Hepatocyte (in vitro differentiated cells): ENCODE data around the gene AURKAIP1. TPM values are rescaled to one million over a fixed set of nuclear protein-coding genes. Genes with fewer than 3 reads are reported as not detected.

Source experiments
- DNase-seq: peaks from one replicate; pipeline ENCODE4 v3.0.0-alpha.2; 2016; ENCODE audit warnings: low spot score
- H2AFZ ChIP-seq: fragments of 200-600 bp; sonication (generic); 2 replicates; pipeline ENCODE4 v1.6.0; 2016; ENCODE audit warnings: antibody characterized with exemption, mild to moderate bottlenecking
- H3K27ac ChIP-seq: fragments of 200-600 bp; sonication (generic); 2 replicates; pipeline ENCODE4 v1.5.1; 2016; ENCODE audit warnings: mild to moderate bottlenecking
- H3K27me3 ChIP-seq: fragments of 200-600 bp; sonication (generic); 2 replicates; pipeline ENCODE4 v1.6.1; 2016
- H3K36me3 ChIP-seq: fragments of 200-600 bp; sonication (generic); replicated peaks from 2 replicates; pipeline ENCODE4 v1.5.1; 2016; ENCODE audit warnings: low read depth; ENCODE audit not compliant: insufficient read depth
- H3K4me1 ChIP-seq: fragments of 200-600 bp; sonication (generic); 2 replicates; pipeline ENCODE4 v1.5.1; 2016; ENCODE audit warnings: mild to moderate bottlenecking, moderate library complexity; ENCODE audit not compliant: insufficient read depth
- H3K4me2 ChIP-seq: fragments of 200-600 bp; sonication (generic); 2 replicates; pipeline ENCODE4 v1.6.0; 2016
- H3K4me3 ChIP-seq: fragments of 200-600 bp; sonication (generic); 2 replicates; pipeline ENCODE4 v1.5.1; 2016; ENCODE audit warnings: mild to moderate bottlenecking
- H3K79me2 ChIP-seq: fragments of 200-600 bp; sonication (generic); 2 replicates; pipeline ENCODE4 v1.6.0; 2017; ENCODE audit warnings: mild to moderate bottlenecking
- H3K9me2 ChIP-seq: fragments of 200-600 bp; sonication (generic); replicated peaks from 2 replicates; pipeline ENCODE4 v1.6.0; 2017; ENCODE audit warnings: mild to moderate bottlenecking; ENCODE audit not compliant: insufficient read depth
- H3K9me3 ChIP-seq: fragments of 200-600 bp; sonication (generic); 2 replicates; pipeline ENCODE4 v1.5.1; 2016; ENCODE audit warnings: low read depth, mild to moderate bottlenecking
- H4K20me1 ChIP-seq: fragments of 200-600 bp; sonication (generic); 2 replicates; pipeline ENCODE4 v1.6.0; 2016; ENCODE audit warnings: mild to moderate bottlenecking; ENCODE audit not compliant: insufficient read depth, poor library complexity, severe bottlenecking
- EZH2 ChIP-seq: fragments of 200-600 bp; sonication (generic); IDR thresholded peaks from 2 replicates; pipeline ENCODE4 v1.6.1; 2016; ENCODE audit warnings: antibody characterized with exemption, mild to moderate bottlenecking, borderline replicate concordance
- EZH2phosphoT487 ChIP-seq: fragments of 200-600 bp; sonication (generic); IDR thresholded peaks from one replicate; pipeline ENCODE4 v1.6.1; 2018; ENCODE audit warnings: antibody characterized with exemption, mild to moderate bottlenecking, low read depth, moderate library complexity; ENCODE audit not compliant: unreplicated experiment, severe bottlenecking
- WGBS: methylation state at CpG from one replicate; pipeline ENCODE4 v1.1.6; 2016; ENCODE audit warnings: low lambda C conversion rate; ENCODE audit errors: missing lambda C conversion rate; 5-methylcytosine and 5-hydroxymethylcytosine counted together
- polyA plus RNA-seq: library from polyadenylated mRNA; unstranded; fragments of >200 nt; fragmentation: Nextera tagmentation; extraction: Ambion mirVana; gene quantifications from 2 replicates; pipeline ENCODE4 v1.2.1, GENCODE V29; 2016
- total RNA-seq: library from RNA; depleted of rRNA; stranded (reverse); fragments of >200 nt; gene quantifications from 2 replicates; pipeline ENCODE4 v1.2.3, GENCODE V29; 2014
- TF ChIP-seq, protein P1 (sequence below): fragments of 200-600 bp; sonication (generic); IDR thresholded peaks from 2 replicates; pipeline ENCODE4 v1.5.1; 2016; ENCODE audit warnings: antibody characterized with exemption, mild to moderate bottlenecking; ENCODE audit not compliant: poor library complexity

AURKAIP1 gene
- total and polyA plus RNA-seq, 2 experiments from 2014 or later = 92.9 to 238 TPM

DNA sequence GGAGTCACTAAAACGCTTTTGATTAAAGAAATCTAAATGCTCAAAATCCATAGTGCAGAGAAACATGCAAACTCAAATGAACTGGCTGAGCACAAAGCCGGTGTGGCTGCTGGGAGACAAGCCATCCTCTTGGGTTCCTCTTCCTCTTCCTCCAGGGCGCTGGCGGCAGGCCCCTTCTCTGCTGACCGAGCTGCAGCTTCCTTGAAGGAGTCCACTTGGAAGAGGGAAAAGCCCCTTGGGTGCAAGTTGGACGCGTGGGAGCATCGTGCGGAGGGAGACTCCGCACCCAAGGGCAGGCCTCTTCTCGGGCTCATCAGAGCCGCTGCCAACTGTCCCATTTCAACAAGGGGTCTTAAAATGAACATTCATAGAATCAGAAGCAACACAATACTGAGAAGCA, 16.2 kb upstream of the AURKAIP1 start:
- no peak overlapping the region for H3K27ac ChIP-seq
- H3K27me3 ChIP-seq = no peaks in the 10 kb centered on the region
- H3K4me2 ChIP-seq = no peak overlapping the region
- H3K79me2 ChIP-seq = peaks cover 48% of the 10 kb centered on the region
- peaks cover 8% of the 10 kb centered on the region for H4K20me1 ChIP-seq
- H3K9me2 ChIP-seq = no peaks in the 10 kb centered on the region
- 98% methylated on average over 12 of the region's 12 CpGs for WGBS
- no peak for TF ChIP-seq EZH2
- TF ChIP-seq, protein P1, sequence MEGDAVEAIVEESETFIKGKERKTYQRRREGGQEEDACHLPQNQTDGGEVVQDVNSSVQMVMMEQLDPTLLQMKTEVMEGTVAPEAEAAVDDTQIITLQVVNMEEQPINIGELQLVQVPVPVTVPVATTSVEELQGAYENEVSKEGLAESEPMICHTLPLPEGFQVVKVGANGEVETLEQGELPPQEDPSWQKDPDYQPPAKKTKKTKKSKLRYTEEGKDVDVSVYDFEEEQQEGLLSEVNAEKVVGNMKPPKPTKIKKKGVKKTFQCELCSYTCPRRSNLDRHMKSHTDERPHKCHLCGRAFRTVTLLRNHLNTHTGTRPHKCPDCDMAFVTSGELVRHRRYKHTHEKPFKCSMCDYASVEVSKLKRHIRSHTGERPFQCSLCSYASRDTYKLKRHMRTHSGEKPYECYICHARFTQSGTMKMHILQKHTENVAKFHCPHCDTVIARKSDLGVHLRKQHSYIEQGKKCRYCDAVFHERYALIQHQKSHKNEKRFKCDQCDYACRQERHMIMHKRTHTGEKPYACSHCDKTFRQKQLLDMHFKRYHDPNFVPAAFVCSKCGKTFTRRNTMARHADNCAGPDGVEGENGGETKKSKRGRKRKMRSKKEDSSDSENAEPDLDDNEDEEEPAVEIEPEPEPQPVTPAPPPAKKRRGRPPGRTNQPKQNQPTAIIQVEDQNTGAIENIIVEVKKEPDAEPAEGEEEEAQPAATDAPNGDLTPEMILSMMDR = no peak
- TF ChIP-seq EZH2phosphoT487 = no peak
- H2AFZ ChIP-seq = no peak overlapping the region
- no peak overlapping the region for H3K4me3 ChIP-seq
- H3K36me3 ChIP-seq = no peaks in the 10 kb centered on the region
- no peaks in the 10 kb centered on the region for H3K9me3 ChIP-seq
- no peaks in the 10 kb centered on the region for H3K4me1 ChIP-seq
- DNase-seq = no peak

DNA sequence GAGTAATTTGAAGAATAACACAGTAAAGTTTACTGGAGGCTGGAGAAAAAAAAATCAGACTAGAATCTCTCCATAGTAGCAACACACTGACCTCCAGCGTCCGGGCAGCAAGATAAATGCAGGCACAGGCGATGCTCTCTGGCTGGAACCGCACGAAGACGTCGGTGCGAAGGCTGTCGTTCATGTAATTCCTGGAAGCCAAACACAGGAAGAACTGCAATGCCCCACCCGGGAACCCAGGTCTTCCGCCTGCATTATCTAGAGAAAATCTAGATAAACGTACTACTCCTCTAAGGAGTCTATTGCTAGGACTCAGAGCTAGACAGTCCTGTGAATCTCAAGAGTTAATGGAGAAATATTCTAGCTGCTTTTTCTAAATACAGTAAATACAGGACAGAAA, 15.7 kb upstream of the AURKAIP1 start:
- TF ChIP-seq EZH2phosphoT487 = no peak
- TF ChIP-seq, protein P1 = no peak
- no peak for TF ChIP-seq EZH2
- DNase-seq = no peak
- no peak overlapping the region for H2AFZ ChIP-seq
- peaks cover 8% of the 10 kb centered on the region for H4K20me1 ChIP-seq
- WGBS = 96% methylated on average over 12 of the region's 12 CpGs
- H3K9me2 ChIP-seq = no peaks in the 10 kb centered on the region
- no peak overlapping the region for H3K4me3 ChIP-seq
- no peaks in the 10 kb centered on the region for H3K36me3 ChIP-seq
- no peaks in the 10 kb centered on the region for H3K9me3 ChIP-seq
- no peaks in the 10 kb centered on the region for H3K27me3 ChIP-seq
- no peak overlapping the region for H3K27ac ChIP-seq
- peaks cover 43% of the 10 kb centered on the region for H3K79me2 ChIP-seq
- no peaks in the 10 kb centered on the region for H3K4me1 ChIP-seq
- no peak overlapping the region for H3K4me2 ChIP-seq

DNA sequence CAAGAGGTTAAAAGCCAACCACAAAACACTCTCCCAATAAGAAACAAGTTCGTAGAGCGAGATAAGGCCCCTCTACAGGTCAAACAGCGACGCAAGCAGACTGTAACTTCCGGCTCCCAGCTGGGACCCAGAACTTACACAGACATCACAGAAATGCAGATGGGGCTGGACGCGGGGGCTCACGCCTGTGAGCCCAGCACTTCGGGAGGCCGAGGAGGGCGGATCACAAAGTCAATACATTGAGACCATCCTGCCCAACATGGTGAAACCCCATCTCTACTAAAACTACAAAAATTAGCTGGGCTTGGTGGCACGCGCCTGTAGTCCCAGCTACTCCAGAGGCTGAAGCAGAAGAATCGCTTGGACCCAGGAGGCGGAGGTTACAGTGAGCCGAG, 13.1 kb upstream of the AURKAIP1 start:
- H3K9me2 ChIP-seq = no peaks in the 10 kb centered on the region
- H4K20me1 ChIP-seq = peaks cover 4% of the 10 kb centered on the region
- no peaks in the 10 kb centered on the region for H3K27me3 ChIP-seq
- no peaks in the 10 kb centered on the region for H3K9me3 ChIP-seq
- no peak overlapping the region for H2AFZ ChIP-seq
- over 99% methylated on average over 16 of the region's 16 CpGs for WGBS
- no peaks in the 10 kb centered on the region for H3K36me3 ChIP-seq
- TF ChIP-seq, protein P1 = no peak
- TF ChIP-seq EZH2phosphoT487 (no peak), EZH2 (no peak)
- no peak overlapping the region for H3K4me3 ChIP-seq
- no peaks in the 10 kb centered on the region for H3K4me1 ChIP-seq
- no peak overlapping the region for H3K4me2 ChIP-seq
- peaks cover 20% of the 10 kb centered on the region for H3K79me2 ChIP-seq
- no peak overlapping the region for H3K27ac ChIP-seq
- no peak for DNase-seq
